ENCODE data around the gene ICE2.

Gene ICE2

DNA sequence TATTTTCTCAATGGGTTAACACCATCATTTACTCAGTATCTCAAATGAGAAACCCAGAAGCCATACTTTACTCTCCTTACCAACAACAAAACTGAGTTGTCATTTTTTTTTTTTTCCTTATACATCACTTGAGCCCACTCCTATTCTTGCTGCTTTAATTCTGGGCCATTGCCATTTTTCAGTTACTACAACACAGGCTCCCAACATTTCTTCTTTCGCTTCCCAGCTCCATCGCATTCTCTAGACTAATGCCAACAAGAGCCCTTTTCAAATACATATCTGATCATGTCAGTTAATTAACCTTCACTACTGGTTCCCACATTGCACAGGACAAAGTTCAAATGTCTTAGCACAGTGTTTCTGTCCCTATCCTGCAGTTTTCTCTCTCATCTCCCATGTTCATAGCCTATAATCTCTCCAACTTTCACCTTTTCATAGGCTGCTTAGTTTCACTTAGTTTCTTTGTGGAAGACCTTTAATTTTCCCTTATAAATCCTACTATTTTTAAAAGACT is 58.7 kb downstream of the ICE2 start:
- Histone ChIP-seq H3K4me3 (ENCODE audit: low read length) (no peak overlapping the region), H3K27ac (ENCODE audit: low read length) (no peak overlapping the region), H3K4me2 (ENCODE audit: low read length) (no peak overlapping the region), H3K9ac (ENCODE audit: low read length) (no peak overlapping the region), H2AFZ (ENCODE audit: low read depth, low read length) (no peak overlapping the region), H3K79me2 (ENCODE audit: low read length) (no peaks in the 10 kb centered on the region), H3K4me1 (ENCODE audit: low read length) (no peaks in the 10 kb centered on the region), H4K20me1 (ENCODE audit: insufficient read depth, low read length) (no peaks in the 10 kb centered on the region), H3K27me3 (ENCODE audit: low read depth, low read length) (no peaks in the 10 kb centered on the region), H3K9me3 (ENCODE audit: insufficient read depth, low read length) (no peaks in the 10 kb centered on the region), H3K36me3 (replicated peaks; ENCODE audit: low read depth, low read length) (peaks cover 7% of the 10 kb centered on the region)
- TF ChIP-seq, protein P1, sequence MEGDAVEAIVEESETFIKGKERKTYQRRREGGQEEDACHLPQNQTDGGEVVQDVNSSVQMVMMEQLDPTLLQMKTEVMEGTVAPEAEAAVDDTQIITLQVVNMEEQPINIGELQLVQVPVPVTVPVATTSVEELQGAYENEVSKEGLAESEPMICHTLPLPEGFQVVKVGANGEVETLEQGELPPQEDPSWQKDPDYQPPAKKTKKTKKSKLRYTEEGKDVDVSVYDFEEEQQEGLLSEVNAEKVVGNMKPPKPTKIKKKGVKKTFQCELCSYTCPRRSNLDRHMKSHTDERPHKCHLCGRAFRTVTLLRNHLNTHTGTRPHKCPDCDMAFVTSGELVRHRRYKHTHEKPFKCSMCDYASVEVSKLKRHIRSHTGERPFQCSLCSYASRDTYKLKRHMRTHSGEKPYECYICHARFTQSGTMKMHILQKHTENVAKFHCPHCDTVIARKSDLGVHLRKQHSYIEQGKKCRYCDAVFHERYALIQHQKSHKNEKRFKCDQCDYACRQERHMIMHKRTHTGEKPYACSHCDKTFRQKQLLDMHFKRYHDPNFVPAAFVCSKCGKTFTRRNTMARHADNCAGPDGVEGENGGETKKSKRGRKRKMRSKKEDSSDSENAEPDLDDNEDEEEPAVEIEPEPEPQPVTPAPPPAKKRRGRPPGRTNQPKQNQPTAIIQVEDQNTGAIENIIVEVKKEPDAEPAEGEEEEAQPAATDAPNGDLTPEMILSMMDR (IDR thresholded peaks at IDR 0.05; ENCODE audit: low read depth, low read length): no peak
- no peak for TF ChIP-seq EZH2phosphoT487 (IDR thresholded peaks at IDR 0.05; ENCODE audit: low read depth)

DNA sequence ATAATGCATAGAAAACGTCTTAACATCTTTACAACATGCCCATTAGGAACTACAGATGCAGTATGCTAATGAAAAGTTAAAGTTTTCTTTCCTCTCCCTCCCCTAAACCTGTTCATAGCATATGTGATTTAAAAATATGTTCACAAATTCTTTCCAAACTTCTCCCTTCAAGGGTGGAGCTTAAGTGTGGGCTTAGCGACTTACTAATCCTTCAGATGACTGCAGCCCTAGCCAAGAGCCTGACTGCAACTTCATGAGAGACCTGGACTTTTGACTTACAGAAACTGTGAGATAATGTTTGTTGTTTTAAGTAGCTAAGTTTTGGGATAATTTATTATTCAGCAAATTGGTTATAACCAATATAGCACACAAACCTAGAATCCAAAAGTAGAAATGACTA is 59.2 kb downstream of the ICE2 start:
- no peak overlapping the region for H3K27ac ChIP-seq (ENCODE audit: low read length)
- H3K9me3 ChIP-seq (ENCODE audit: insufficient read depth, low read length): no peaks in the 10 kb centered on the region
- no peaks in the 10 kb centered on the region for H3K4me1 ChIP-seq (ENCODE audit: low read length)
- no peak for TF ChIP-seq EZH2phosphoT487 (IDR thresholded peaks at IDR 0.05; ENCODE audit: low read depth)
- TF ChIP-seq, protein P1 (IDR thresholded peaks at IDR 0.05; ENCODE audit: low read depth, low read length): no peak
- no peaks in the 10 kb centered on the region for H4K20me1 ChIP-seq (ENCODE audit: insufficient read depth, low read length)
- H3K4me3 ChIP-seq (ENCODE audit: low read length): no peak overlapping the region
- H2AFZ ChIP-seq (ENCODE audit: low read depth, low read length): no peak overlapping the region
- peaks cover 7% of the 10 kb centered on the region for H3K36me3 ChIP-seq (replicated peaks; ENCODE audit: low read depth, low read length)
- no peaks in the 10 kb centered on the region for H3K27me3 ChIP-seq (ENCODE audit: low read depth, low read length)
- no peak overlapping the region for H3K9ac ChIP-seq (ENCODE audit: low read length)
- H3K4me2 ChIP-seq (ENCODE audit: low read length): no peak overlapping the region
- no peaks in the 10 kb centered on the region for H3K79me2 ChIP-seq (ENCODE audit: low read length)

DNA sequence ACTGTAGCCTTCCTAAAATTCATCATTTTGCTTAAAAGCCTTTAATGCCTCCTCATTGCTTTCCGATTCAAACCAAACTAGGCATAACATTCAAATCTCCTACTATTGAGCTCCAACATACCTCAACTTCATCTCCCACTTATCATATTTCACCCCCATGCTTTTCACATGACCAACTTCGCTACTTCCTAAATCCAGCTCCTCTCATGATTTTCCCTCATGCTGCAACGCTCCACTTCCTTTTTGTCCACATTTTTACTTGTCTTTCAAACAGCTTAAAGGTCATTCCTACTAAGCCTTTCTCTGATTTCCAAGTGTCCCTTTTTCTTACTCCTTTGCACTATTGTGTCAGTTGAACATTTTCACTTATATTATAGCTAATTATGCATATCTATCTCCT is 60.8 kb downstream of the ICE2 start:
- H2AFZ ChIP-seq (ENCODE audit: low read depth, low read length): no peak overlapping the region
- no peaks in the 10 kb centered on the region for H3K9me3 ChIP-seq (ENCODE audit: insufficient read depth, low read length)
- H4K20me1 ChIP-seq (ENCODE audit: insufficient read depth, low read length): no peaks in the 10 kb centered on the region
- no peaks in the 10 kb centered on the region for H3K27me3 ChIP-seq (ENCODE audit: low read depth, low read length)
- TF ChIP-seq, protein P1 (IDR thresholded peaks at IDR 0.05; ENCODE audit: low read depth, low read length): no peak
- no peak for TF ChIP-seq EZH2phosphoT487 (IDR thresholded peaks at IDR 0.05; ENCODE audit: low read depth)
- no peak overlapping the region for H3K27ac ChIP-seq (ENCODE audit: low read length)
- no peak overlapping the region for H3K4me2 ChIP-seq (ENCODE audit: low read length)
- H3K79me2 ChIP-seq (ENCODE audit: low read length): no peaks in the 10 kb centered on the region
- no peaks in the 10 kb centered on the region for H3K4me1 ChIP-seq (ENCODE audit: low read length)
- no peak overlapping the region for H3K9ac ChIP-seq (ENCODE audit: low read length)
- H3K4me3 ChIP-seq (ENCODE audit: low read length): no peak overlapping the region
- peaks cover 3% of the 10 kb centered on the region for H3K36me3 ChIP-seq (replicated peaks; ENCODE audit: low read depth, low read length)

DNA sequence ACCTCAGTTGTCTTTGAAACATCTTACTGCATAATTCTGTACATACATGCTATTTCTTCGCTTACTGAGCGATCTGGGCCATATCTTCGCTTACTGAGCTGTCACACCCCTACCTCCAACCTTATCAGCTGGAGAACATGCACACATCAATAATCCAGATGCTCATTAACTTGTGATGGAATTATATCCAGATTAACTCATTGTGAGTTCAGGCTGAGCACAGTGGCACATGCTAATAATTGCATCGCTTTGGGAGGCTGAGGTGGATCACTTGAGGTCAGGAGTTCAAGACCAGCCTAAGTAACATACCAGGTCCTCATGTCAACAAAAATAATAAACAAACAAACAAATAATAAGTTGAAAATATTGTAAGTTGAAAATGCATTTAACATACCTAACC is 61.8 kb downstream of the ICE2 start:
- no peak overlapping the region for H2AFZ ChIP-seq (ENCODE audit: low read depth, low read length)
- no peaks in the 10 kb centered on the region for H3K4me1 ChIP-seq (ENCODE audit: low read length)
- no peaks in the 10 kb centered on the region for H3K27me3 ChIP-seq (ENCODE audit: low read depth, low read length)
- peaks cover 3% of the 10 kb centered on the region for H3K36me3 ChIP-seq (replicated peaks; ENCODE audit: low read depth, low read length)
- H3K27ac ChIP-seq (ENCODE audit: low read length): no peak overlapping the region
- H3K9ac ChIP-seq (ENCODE audit: low read length): no peak overlapping the region
- no peaks in the 10 kb centered on the region for H3K79me2 ChIP-seq (ENCODE audit: low read length)
- TF ChIP-seq, protein P1 (IDR thresholded peaks at IDR 0.05; ENCODE audit: low read depth, low read length): no peak
- TF ChIP-seq EZH2phosphoT487 (IDR thresholded peaks at IDR 0.05; ENCODE audit: low read depth): no peak
- no peaks in the 10 kb centered on the region for H3K9me3 ChIP-seq (ENCODE audit: insufficient read depth, low read length)
- no peak overlapping the region for H3K4me3 ChIP-seq (ENCODE audit: low read length)
- H3K4me2 ChIP-seq (ENCODE audit: low read length): no peak overlapping the region
- H4K20me1 ChIP-seq (ENCODE audit: insufficient read depth, low read length): no peaks in the 10 kb centered on the region
